Measurements from ENCODE around the gene ARHGAP27. TPM values are rescaled to one million over a fixed set of nuclear protein-coding genes. Genes with fewer than 3 reads are reported as not detected.

Gene ARHGAP27
- polyA plus RNA-seq, 3 donors, result 47.2 to 315 (median 55.0) TPM

DNA sequence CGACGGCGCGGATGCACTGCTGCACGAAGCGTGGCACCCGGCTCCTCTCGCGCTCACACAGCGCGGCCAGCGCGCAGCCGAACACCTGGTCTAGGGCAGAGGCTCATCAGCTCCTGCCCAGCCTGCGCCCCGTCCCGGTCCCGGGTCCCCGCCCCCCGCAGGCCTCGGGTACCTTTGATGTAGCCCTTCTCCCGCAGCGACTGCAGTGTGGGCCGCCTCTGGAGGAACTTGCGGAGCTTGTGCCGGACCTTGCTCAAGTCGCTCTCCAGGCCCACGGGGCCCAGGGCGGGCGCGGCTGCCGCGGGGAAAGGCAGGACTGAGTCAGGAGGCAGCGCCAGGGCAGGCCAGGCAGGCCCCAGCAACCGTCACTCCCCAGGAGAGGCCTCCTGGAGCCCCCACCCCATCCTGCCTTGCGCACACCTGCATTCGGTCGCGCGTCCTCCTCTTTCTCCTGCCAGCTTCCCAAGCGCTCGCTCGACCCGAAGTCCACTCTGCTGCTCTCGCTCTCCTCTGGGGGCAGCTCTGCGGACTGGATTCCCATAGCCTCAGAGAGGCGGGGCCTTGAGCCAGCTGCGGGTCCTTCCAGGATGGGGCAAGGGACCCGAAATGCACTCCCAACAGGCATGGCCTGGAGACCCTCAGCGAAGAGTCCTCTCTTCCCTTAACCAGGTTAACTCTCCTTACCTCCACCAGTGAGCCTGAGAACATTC, 36.0 kb downstream of the ARHGAP27 start:
- Mint-ChIP-seq H3K27me3 (ENCODE audit: low read depth in 3 of 3) (peaks cover 1 to 2% (median 2%) of the 10 kb centered on the region in 3 donors), H3K36me3 (peaks cover 70 to 79% of the 10 kb centered on the region in 2 donors), H3K9me3 (peaks cover 0 to 3% (median 0%) of the 10 kb centered on the region in 7 donors), H3K4me1 (peaks cover 11% of the 10 kb centered on the region), H3K27ac (peak overlapping the region in 2 of 7 donors; percentile 35 to 57), H3K4me3 (no peak overlapping the region)
- Histone ChIP-seq H3K36me3 (replicated peaks in 1 of 2; ENCODE audit: control insufficient read depth in 1 of 2, insufficient read depth in 2 of 2, low read length in 2 of 2) (peaks cover 76 to 86% of the 10 kb centered on the region in 2 donors), H3K4me3 (replicated peaks in 1 of 3; ENCODE audit: low read depth in 2 of 3, low read length in 3 of 3) (no peak overlapping the region), H3K27me3 (ENCODE audit: control insufficient read depth in 2 of 2, insufficient read depth in 2 of 2, low read length in 2 of 2) (no peaks in the 10 kb centered on the region), H3K4me1 (ENCODE audit: control insufficient read depth in 1 of 2, insufficient read depth in 2 of 2, low read length in 2 of 2) (peaks cover 0 to 10% of the 10 kb centered on the region in 2 donors), H3K9ac (ENCODE audit: insufficient read depth, low read length, poor library complexity, severe bottlenecking) (no peak overlapping the region), H4K20me1 (ENCODE audit: insufficient read depth, low read length) (peaks cover 97% of the 10 kb centered on the region), H3K4me2 (replicated peaks; ENCODE audit: extremely low read depth, low read length, poor library complexity, severe bottlenecking) (no peak overlapping the region), H2AFZ (ENCODE audit: insufficient read depth, low read depth, low read length, poor library complexity, severe bottlenecking) (no peak overlapping the region), H3K79me2 (ENCODE audit: insufficient read depth, low read length) (peaks cover 22% of the 10 kb centered on the region), H3K27ac (ENCODE audit: low read depth in 1 of 2, low read length in 2 of 2) (no peak overlapping the region), H3K9me3 (replicated peaks in 1 of 2; ENCODE audit: control insufficient read depth in 1 of 2, insufficient read depth in 1 of 2, low read length in 2 of 2) (no peaks in the 10 kb centered on the region)
- intact Hi-C loops (cut with micrococcal nuclease), result loop anchor here in 1 of 2 donors (10.0 kb wide), 1 partner anchor 438 kb away; no protein-coding TSS in a partner anchor
- WGBS (ENCODE audit: insufficient coverage), result 94% methylated on average over 44 of the region's 50 CpGs
- TF ChIP-seq, protein P1, sequence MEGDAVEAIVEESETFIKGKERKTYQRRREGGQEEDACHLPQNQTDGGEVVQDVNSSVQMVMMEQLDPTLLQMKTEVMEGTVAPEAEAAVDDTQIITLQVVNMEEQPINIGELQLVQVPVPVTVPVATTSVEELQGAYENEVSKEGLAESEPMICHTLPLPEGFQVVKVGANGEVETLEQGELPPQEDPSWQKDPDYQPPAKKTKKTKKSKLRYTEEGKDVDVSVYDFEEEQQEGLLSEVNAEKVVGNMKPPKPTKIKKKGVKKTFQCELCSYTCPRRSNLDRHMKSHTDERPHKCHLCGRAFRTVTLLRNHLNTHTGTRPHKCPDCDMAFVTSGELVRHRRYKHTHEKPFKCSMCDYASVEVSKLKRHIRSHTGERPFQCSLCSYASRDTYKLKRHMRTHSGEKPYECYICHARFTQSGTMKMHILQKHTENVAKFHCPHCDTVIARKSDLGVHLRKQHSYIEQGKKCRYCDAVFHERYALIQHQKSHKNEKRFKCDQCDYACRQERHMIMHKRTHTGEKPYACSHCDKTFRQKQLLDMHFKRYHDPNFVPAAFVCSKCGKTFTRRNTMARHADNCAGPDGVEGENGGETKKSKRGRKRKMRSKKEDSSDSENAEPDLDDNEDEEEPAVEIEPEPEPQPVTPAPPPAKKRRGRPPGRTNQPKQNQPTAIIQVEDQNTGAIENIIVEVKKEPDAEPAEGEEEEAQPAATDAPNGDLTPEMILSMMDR (IDR thresholded peaks at IDR 0.05), result no peak
- DNase-seq, result no peak

DNA sequence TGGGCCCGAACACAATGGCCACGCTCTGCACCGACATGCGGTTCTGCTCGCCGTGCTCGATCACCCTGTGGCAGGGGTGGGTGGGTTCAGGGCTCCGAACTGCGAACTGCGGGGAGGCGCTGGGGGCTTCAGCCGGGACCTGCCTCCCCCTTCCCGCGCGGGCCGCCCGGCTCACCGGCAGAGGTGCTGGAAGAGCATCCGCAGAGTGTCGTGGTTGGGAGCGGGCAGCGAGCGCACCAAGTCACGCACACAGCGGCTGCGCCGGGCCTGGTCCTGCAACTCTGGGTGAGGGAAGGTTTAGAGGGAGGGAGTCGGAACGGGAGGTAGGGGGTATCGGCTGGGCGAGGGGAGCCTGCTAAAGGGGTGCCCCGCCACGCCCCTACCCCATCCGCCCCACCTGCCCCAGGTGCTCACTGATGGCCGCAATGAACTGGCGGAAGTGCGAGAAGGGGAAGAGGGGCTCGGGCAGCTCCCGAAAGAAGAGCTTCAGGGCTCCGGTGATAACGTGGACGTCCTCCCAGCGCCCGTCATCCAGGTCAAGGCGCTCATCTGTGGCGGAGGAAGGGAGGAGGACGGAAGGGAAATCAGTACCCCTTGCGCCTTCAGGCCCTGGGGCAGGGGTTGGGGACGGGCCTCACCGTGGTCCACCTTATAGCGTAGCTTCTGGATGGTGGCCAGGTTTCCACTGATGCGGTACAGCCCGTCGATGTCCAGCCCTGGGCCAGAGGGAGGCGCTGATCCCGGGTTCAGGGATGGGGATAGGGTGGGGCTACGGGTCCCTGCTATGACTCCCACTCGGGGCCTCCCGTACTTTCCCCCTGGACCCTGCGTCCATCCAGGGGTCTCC, 36.9 kb downstream of the ARHGAP27 start:
- H3K9me3 ChIP-seq (replicated peaks in 1 of 2; ENCODE audit: control insufficient read depth in 1 of 2, insufficient read depth in 1 of 2, low read length in 2 of 2), result no peaks in the 10 kb centered on the region
- TF ChIP-seq, protein P1 (IDR thresholded peaks at IDR 0.05), result no peak
- H2AFZ ChIP-seq (ENCODE audit: insufficient read depth, low read depth, low read length, poor library complexity, severe bottlenecking), result no peak overlapping the region
- H3K36me3 ChIP-seq (replicated peaks in 1 of 2; ENCODE audit: control insufficient read depth in 1 of 2, insufficient read depth in 2 of 2, low read length in 2 of 2), result peaks cover 67 to 77% of the 10 kb centered on the region in 2 donors
- Mint-ChIP-seq H3K27me3 (ENCODE audit: low read depth in 3 of 3) (peaks cover 2 to 7% (median 4%) of the 10 kb centered on the region in 3 donors), H3K36me3 (peaks cover 61 to 70% of the 10 kb centered on the region in 2 donors), H3K4me1 (peaks cover 17% of the 10 kb centered on the region), H3K4me3 (no peak overlapping the region), H3K9me3 (peaks cover 0 to 3% (median 0%) of the 10 kb centered on the region in 7 donors), H3K27ac (peak overlapping the region in 1 of 7 donors; percentile 20)
- no peak overlapping the region for H3K27ac ChIP-seq (ENCODE audit: low read depth in 1 of 2, low read length in 2 of 2)
- DNase-seq, result no peak
- peaks cover 94% of the 10 kb centered on the region for H4K20me1 ChIP-seq (ENCODE audit: insufficient read depth, low read length)
- intact Hi-C loops (cut with micrococcal nuclease), result loop anchor here in 1 of 2 donors (10.0 kb wide), 1 partner anchor 439 kb away; no protein-coding TSS in a partner anchor
- no peak overlapping the region for H3K9ac ChIP-seq (ENCODE audit: insufficient read depth, low read length, poor library complexity, severe bottlenecking)
- no peaks in the 10 kb centered on the region for H3K27me3 ChIP-seq (ENCODE audit: control insufficient read depth in 2 of 2, insufficient read depth in 2 of 2, low read length in 2 of 2)
- WGBS (ENCODE audit: insufficient coverage), result 95% methylated on average over 49 of the region's 60 CpGs
- no peak overlapping the region for H3K4me3 ChIP-seq (replicated peaks in 1 of 3; ENCODE audit: low read depth in 2 of 3, low read length in 3 of 3)
- peaks cover 20% of the 10 kb centered on the region for H3K79me2 ChIP-seq (ENCODE audit: insufficient read depth, low read length)
- no peak overlapping the region for H3K4me2 ChIP-seq (replicated peaks; ENCODE audit: extremely low read depth, low read length, poor library complexity, severe bottlenecking)
- peaks cover 0 to 10% of the 10 kb centered on the region in 2 donors for H3K4me1 ChIP-seq (ENCODE audit: control insufficient read depth in 1 of 2, insufficient read depth in 2 of 2, low read length in 2 of 2)
